Loucy (cell line): ENCODE results near the gene CENPX.

ENCODE experiments used
- EZH2phosphoT487 ChIP-seq: fragments of 200-600 bp; IDR thresholded peaks from 2 replicates; pipeline ENCODE4 v1.6.1; 2018; ENCODE audit warnings: antibody characterized with exemption, mild to moderate bottlenecking, moderate library complexity, borderline replicate concordance
- TF ChIP-seq, protein P1 (sequence below): fragments of 200-600 bp; sonication (generic); conservative IDR thresholded peaks from 2 replicates; pipeline ENCODE4 v1.5.1; 2014; ENCODE audit warnings: mild to moderate bottlenecking, antibody characterized with exemption, low read length

- TF ChIP-seq EZH2phosphoT487, result no peak
- TF ChIP-seq, protein P1, sequence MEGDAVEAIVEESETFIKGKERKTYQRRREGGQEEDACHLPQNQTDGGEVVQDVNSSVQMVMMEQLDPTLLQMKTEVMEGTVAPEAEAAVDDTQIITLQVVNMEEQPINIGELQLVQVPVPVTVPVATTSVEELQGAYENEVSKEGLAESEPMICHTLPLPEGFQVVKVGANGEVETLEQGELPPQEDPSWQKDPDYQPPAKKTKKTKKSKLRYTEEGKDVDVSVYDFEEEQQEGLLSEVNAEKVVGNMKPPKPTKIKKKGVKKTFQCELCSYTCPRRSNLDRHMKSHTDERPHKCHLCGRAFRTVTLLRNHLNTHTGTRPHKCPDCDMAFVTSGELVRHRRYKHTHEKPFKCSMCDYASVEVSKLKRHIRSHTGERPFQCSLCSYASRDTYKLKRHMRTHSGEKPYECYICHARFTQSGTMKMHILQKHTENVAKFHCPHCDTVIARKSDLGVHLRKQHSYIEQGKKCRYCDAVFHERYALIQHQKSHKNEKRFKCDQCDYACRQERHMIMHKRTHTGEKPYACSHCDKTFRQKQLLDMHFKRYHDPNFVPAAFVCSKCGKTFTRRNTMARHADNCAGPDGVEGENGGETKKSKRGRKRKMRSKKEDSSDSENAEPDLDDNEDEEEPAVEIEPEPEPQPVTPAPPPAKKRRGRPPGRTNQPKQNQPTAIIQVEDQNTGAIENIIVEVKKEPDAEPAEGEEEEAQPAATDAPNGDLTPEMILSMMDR, result no peak
Observed at GRCh38 chr17:81991684-81992305, 30.9 kb downstream of the CENPX start.
